GM12878 (cell line): Measurements from ENCODE around the gene PPP2R2D. TPM values are rescaled to one million over a fixed set of nuclear protein-coding genes. Genes with fewer than 3 reads are reported as not detected.

Source experiments
- ATAC-seq: fragments of 200-7000 bp; cut with Tn5 transposase; 3 replicates; pipeline ENCODE4 v1.9.1; 2020; ENCODE audit warnings: mild to moderate bottlenecking, moderate library complexity
- BruUV-seq: library from RNA; stranded (reverse); fragments of 400-500 nt; replicated peaks from 2 replicates; lab custom pipeline; 2021; lab: Mats Ljungman, UMichigan
- CTCF ChIA-PET: fragments of 300-600 bp; sonication (Branson Sonifier 250); formaldehyde crosslinking; extraction: SDS; loops from one replicate; lab custom pipeline; 2021; ENCODE audit warnings: inconsistent platforms; lab: Yijun Ruan, JAX
- POLR2A ChIA-PET: fragments of 350-600 bp; formaldehyde crosslinking; extraction: SDS; loops from one replicate; lab custom pipeline; 2021; ENCODE audit warnings: inconsistent platforms; lab: Charles Lee
- RAD21 ChIA-PET: fragments of 300-600 bp; sonication (Branson Sonifier 250); formaldehyde crosslinking; loops from one replicate; lab custom pipeline; 2023; ENCODE audit warnings: antibody characterized with exemption; ENCODE audit not compliant: unreplicated experiment; lab: Charles Lee
- SMC1A ChIA-PET: fragments of 300-600 bp; sonication (Branson Sonifier 250); formaldehyde crosslinking; loops from one replicate; lab custom pipeline; 2023; ENCODE audit not compliant: unreplicated experiment, uncharacterized antibody; lab: Charles Lee
- DNase-seq: peaks from one replicate; pipeline ENCODE4 v3.0.0-alpha.2; 2011; ENCODE audit warnings: low read depth, low spot score
- FAIRE-seq: peaks from 3 replicates; lab custom pipeline; 2011; peaks lifted over from hg19 to GRCh38; lab: Jason Lieb, UNC
- H2AFZ ChIP-seq: 2 replicates; pipeline ENCODE4 v1.6.0; 2011; ENCODE audit warnings: low read depth, low read length, control low read depth; ENCODE audit not compliant: control insufficient read depth
- H3K27ac ChIP-seq: 2 replicates; pipeline ENCODE4 v1.5.1; 2011; ENCODE audit warnings: control low read depth; ENCODE audit not compliant: control insufficient read depth, insufficient read depth
- H3K27me3 ChIP-seq, 2 experiments: replicated peaks in 1 of 2; 2 replicates each; pipeline versions ENCODE4 v1.6.0 to v1.6.1; 2011; ENCODE audit warnings: low read length in 1 of 2; ENCODE audit not compliant: control insufficient read depth in 2 of 2, insufficient read depth in 2 of 2
- H3K36me3 ChIP-seq, 2 experiments: 2 replicates each; pipeline ENCODE4 v1.5.1; 2011; ENCODE audit warnings: low read length in 1 of 2; ENCODE audit not compliant: control insufficient read depth in 2 of 2, insufficient read depth in 2 of 2
- H3K4me1 ChIP-seq: 2 replicates; pipeline ENCODE4 v1.6.1; 2011; ENCODE audit warnings: mild to moderate bottlenecking, low read length, moderate library complexity, mixed read lengths; ENCODE audit not compliant: control insufficient read depth, insufficient read depth
- H3K4me2 ChIP-seq: 2 replicates; pipeline ENCODE4 v1.6.0; 2011; ENCODE audit warnings: control low read depth; ENCODE audit not compliant: control insufficient read depth, insufficient read depth
- H3K4me3 ChIP-seq: fragments of 200-600 bp; sonication (generic); 2 replicates; pipeline ENCODE4 v1.5.1; 2016
- H3K79me2 ChIP-seq: 2 replicates; pipeline ENCODE4 v1.6.0; 2011; ENCODE audit warnings: low read length; ENCODE audit not compliant: control insufficient read depth, insufficient read depth
- H3K9ac ChIP-seq: 2 replicates; pipeline ENCODE4 v1.8.0; 2011; ENCODE audit warnings: low read length, control low read depth, mixed read lengths; ENCODE audit not compliant: control insufficient read depth, insufficient read depth
- H3K9me3 ChIP-seq: replicated peaks from 3 replicates; pipeline ENCODE4 v1.5.1; 2011; ENCODE audit warnings: mild to moderate bottlenecking, low read length; ENCODE audit not compliant: control insufficient read depth, insufficient read depth
- H4K20me1 ChIP-seq: 2 replicates; pipeline ENCODE4 v1.6.0; 2011; ENCODE audit not compliant: control insufficient read depth, insufficient read depth
- BACH1 ChIP-seq: fragments of 450-650 bp; IDR thresholded peaks from 2 replicates; pipeline ENCODE4 v1.6.1; 2017; ENCODE audit warnings: mild to moderate bottlenecking, borderline replicate concordance
- BCL11A ChIP-seq: IDR thresholded peaks from 2 replicates; pipeline ENCODE4 v1.6.1; 2011; ENCODE audit warnings: low read depth, low read length
- DPF2 ChIP-seq: fragments of 450-650 bp; IDR thresholded peaks from 2 replicates; pipeline ENCODE4 v1.6.1; 2017; ENCODE audit warnings: mild to moderate bottlenecking
- EGR1 ChIP-seq, 2 experiments: IDR thresholded peaks; 1 replicate in 1 of 2; 2 replicates in 1 of 2; pipeline ENCODE4 v1.6.1; 2011 to 2012; ENCODE audit warnings: low read depth in 2 of 2, low read length in 2 of 2, borderline replicate concordance in 1 of 2, mild to moderate bottlenecking in 1 of 2, moderate library complexity in 1 of 2
- HDGF ChIP-seq: fragments of 450-650 bp; IDR thresholded peaks from 2 replicates; pipeline ENCODE4 v1.6.1; 2016; ENCODE audit warnings: antibody characterized with exemption
- KDM1A ChIP-seq: fragments of 200-600 bp; sonication (generic); IDR thresholded peaks from 2 replicates; pipeline ENCODE4 v1.6.1; 2016; ENCODE audit warnings: borderline replicate concordance
- MTA3 ChIP-seq: IDR thresholded peaks from 2 replicates; pipeline ENCODE4 v1.6.1; 2012; ENCODE audit warnings: low read length, inconsistent platforms, borderline replicate concordance
- MYB ChIP-seq: fragments of 150-350 bp; IDR thresholded peaks from 2 replicates; pipeline ENCODE4 v1.6.1; 2014; ENCODE audit warnings: mild to moderate bottlenecking, low read depth, low read length, borderline replicate concordance
- PAX5 ChIP-seq: IDR thresholded peaks from 2 replicates; pipeline ENCODE4 v1.6.1; 2011; ENCODE audit warnings: low read depth, low read length, borderline replicate concordance
- SIN3A ChIP-seq: IDR thresholded peaks from 2 replicates; pipeline ENCODE4 v1.6.1; 2012; ENCODE audit warnings: low read depth, low read length, improper control_type of control experiment
- WGBS: methylation state at CpG from one replicate; pipeline ENCODE4 v1.1.6; 2016; ENCODE audit warnings: low lambda C conversion rate; ENCODE audit not compliant: insufficient replicate concordance, insufficient coverage; ENCODE audit errors: missing lambda C conversion rate; 5-methylcytosine and 5-hydroxymethylcytosine counted together
- in situ Hi-C: fragments of 300-500 bp; cut with MboI; formaldehyde crosslinking; loops from 9 replicates; pipeline ENCODE4 v1.14.3; 2018; ENCODE audit warnings: mixed read lengths
- intact Hi-C: fragments of 100-400 bp; cut with micrococcal nuclease; formaldehyde crosslinking; loops from one replicate; pipeline ENCODE4 v1.14.2; 2022; ENCODE audit not compliant: unreplicated experiment
- polyA plus RNA-seq, 11 experiments: library from polyadenylated mRNA; depleted of rRNA in 4 of 11; unstranded in 6 of 11; stranded (reverse) in 5 of 11; fragments of >200 nt; fragmentation: Nextera tagmentation in 4 of 11; fragmentation: Illumina TruSeq in 1 of 11; extraction: Ambion mirVana in 4 of 11; extraction: Trizol in 1 of 11; gene quantifications; 1 replicate in 1 of 11; 2 replicates in 10 of 11; pipeline versions ENCODE4 v1.2.1 to v1.2.3, GENCODE V29; 2011 to 2016; ENCODE audit warnings: inconsistent platforms in 2 of 11, missing spikeins in 2 of 11, low read depth in 1 of 11
- total RNA-seq, 4 experiments: library from RNA; depleted of rRNA in 3 of 4; stranded (reverse); fragments of >200 nt in 3 of 4; fragmentation: Illumina TruSeq in 1 of 4; extraction: Trizol in 1 of 4; gene quantifications; 2 replicates each; pipeline versions ENCODE4 v1.2.1 to v1.2.3, GENCODE V29; 2013 to 2021
- TF ChIP-seq, protein P1 (sequence below): fragments of 450-650 bp; IDR thresholded peaks from 2 replicates; pipeline ENCODE4 v1.6.1; 2016; ENCODE audit warnings: mild to moderate bottlenecking
- TF ChIP-seq, protein P2 (sequence below): IDR thresholded peaks from 2 replicates; pipeline ENCODE4 v1.6.1; 2012; ENCODE audit warnings: low read depth, low read length, improper control_type of control experiment

Gene PPP2R2D
- total and polyA plus RNA-seq, 10 of the 15 experiments (the other 5 are each of a cell fraction or from before 2014, with no cell fraction given), result 2.8 to 41.9 (median 21.8) TPM

DNA sequence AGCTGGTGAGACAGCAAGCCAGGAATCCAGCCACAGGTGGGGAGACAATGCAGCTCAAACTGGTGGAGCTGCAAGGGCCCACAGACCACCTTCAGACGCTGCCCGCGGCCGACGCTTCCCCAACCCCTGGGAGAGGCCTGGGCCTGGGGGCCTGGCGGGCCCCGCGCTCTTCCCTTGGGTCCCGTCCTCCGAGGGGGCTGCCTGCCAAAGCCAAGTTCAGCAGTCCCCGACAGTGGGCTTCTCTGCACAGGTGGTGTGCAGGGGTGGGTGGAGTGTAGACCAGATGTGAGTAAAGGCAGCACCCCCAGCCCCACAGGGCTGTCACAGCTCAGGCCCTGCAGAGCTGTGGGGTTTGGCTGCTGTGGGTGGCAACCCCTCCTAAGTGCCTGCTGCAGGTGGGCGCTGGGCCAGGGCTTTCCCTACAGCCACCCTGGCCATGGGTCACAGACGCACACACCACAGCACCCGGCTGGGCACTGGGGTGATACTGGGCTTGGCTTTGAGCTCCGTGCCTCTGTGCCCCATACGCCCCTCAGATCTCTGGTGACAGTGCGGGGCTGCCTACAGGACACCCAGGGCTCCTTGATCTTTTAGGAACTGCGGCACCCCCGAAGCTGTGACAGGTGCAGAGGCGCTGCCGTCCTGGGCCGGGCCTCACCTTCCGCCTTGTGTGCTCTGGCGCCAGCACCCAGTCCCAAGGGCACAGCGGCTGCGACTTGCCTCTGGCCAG is 60.4 kb downstream of the PPP2R2D start:
- intact Hi-C loops (no loop called here), in situ Hi-C loops (no loop called here)
- FAIRE-seq, result no peak
- no TSS peak for BruUV-seq
- no peak overlapping the region for H2AFZ ChIP-seq
- no peak for DNase-seq
- WGBS, result 98% methylated on average over 26 of the region's 26 CpGs
- POLR2A ChIA-PET, result no interaction called here
- no peak overlapping the region for H3K4me3 ChIP-seq
- no peaks in the 10 kb centered on the region for H3K9me3 ChIP-seq
- no peaks in the 10 kb centered on the region for H4K20me1 ChIP-seq
- RAD21 ChIA-PET, result no interaction called here
- CTCF ChIA-PET, result no interaction called here
- H3K36me3 ChIP-seq, result peaks cover 6 to 11% of the 10 kb centered on the region in 2 experiments; a peak in 3 of 4 replicates
- no peak for ATAC-seq
- no peak for TF ChIP-seq DPF2
- no peak for TF ChIP-seq SIN3A
- no peak for TF ChIP-seq KDM1A
- no peak for TF ChIP-seq PAX5
- H3K79me2 ChIP-seq, result no peaks in the 10 kb centered on the region
- H3K27me3 ChIP-seq, result no peaks in the 10 kb centered on the region
- no peak overlapping the region for H3K9ac ChIP-seq
- H3K27ac ChIP-seq, result no peak overlapping the region
- SMC1A ChIA-PET, result no interaction called here
- H3K4me1 ChIP-seq, result no peaks in the 10 kb centered on the region
- no peak overlapping the region for H3K4me2 ChIP-seq

DNA sequence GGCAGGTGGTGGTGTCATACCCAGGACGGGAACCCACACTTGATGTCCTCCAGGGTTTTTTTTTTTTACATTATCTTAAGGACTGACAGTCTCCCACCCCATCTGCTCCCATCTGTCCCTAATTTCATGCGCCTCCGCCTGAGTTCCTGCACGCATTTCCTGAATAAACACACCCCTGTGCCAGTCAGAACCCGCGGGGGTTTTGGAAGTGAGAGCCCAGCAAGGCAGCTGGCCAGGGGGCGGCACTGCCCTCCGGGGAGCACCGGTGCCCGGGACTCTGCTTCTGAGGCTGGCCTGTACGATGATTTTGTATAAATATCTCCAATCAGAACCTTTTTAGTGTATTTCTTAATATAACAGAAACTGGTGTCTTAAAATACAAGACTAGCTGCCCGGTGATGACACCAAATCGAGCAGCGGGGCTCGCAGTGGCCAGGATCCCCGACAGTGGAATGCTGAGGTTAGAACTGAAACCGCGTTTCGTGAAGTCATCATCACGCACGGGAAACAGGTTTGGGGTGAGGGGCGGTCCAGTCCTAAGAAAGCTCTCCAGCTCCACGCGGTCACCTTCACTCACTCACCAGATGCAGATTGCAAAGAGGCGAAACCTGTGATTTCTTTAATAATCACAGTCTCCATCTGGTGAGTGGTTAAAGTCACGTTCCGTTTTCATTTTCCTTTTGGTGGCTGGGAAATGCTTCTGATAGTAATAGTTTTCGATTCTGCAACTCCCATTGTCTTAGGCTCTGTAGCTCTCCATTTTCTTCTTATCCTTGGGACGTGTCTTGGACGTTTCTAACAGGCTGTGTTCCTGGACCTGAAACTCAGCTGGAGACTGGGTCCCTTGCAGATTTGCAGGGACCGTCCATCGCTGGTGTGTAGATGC is 61.2 kb downstream of the PPP2R2D start:
- no TSS peak for BruUV-seq
- FAIRE-seq (no peak), DNase-seq (no peak), ATAC-seq (no peak)
- Histone ChIP-seq H3K27me3 (no peaks in the 10 kb centered on the region), H3K9me3 (no peaks in the 10 kb centered on the region), H3K27ac (no peak overlapping the region), H3K4me2 (no peak overlapping the region), H4K20me1 (no peaks in the 10 kb centered on the region), H3K4me3 (no peak overlapping the region), H2AFZ (no peak overlapping the region), H3K4me1 (no peaks in the 10 kb centered on the region), H3K9ac (no peak overlapping the region), H3K79me2 (no peaks in the 10 kb centered on the region), H3K36me3 (peaks cover 5 to 15% of the 10 kb centered on the region in 2 experiments)
- ChIA-PET POLR2A (no interaction called here), RAD21 (no interaction called here), SMC1A (no interaction called here), CTCF (no interaction called here)
- in situ Hi-C loops (no loop called here), intact Hi-C loops (no loop called here)
- 98% methylated on average over 32 of the region's 32 CpGs for WGBS
- no peak for TF ChIP-seq BACH1
- no peak for TF ChIP-seq MYB
- TF ChIP-seq, protein P1, sequence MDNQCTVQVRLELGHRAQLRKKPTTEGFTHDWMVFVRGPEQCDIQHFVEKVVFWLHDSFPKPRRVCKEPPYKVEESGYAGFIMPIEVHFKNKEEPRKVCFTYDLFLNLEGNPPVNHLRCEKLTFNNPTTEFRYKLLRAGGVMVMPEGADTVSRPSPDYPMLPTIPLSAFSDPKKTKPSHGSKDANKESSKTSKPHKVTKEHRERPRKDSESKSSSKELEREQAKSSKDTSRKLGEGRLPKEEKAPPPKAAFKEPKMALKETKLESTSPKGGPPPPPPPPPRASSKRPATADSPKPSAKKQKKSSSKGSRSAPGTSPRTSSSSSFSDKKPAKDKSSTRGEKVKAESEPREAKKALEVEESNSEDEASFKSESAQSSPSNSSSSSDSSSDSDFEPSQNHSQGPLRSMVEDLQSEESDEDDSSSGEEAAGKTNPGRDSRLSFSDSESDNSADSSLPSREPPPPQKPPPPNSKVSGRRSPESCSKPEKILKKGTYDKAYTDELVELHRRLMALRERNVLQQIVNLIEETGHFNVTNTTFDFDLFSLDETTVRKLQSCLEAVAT, result no peak
- no peak for TF ChIP-seq HDGF
- TF ChIP-seq EGR1 (IDR thresholded peaks at IDR 0.05; ENCODE audit: borderline replicate concordance in 1 of 2, low read depth in 2 of 2, low read length in 2 of 2), result no peak
- no peak for TF ChIP-seq MTA3
- TF ChIP-seq BCL11A, result no peak
- TF ChIP-seq, protein P2, sequence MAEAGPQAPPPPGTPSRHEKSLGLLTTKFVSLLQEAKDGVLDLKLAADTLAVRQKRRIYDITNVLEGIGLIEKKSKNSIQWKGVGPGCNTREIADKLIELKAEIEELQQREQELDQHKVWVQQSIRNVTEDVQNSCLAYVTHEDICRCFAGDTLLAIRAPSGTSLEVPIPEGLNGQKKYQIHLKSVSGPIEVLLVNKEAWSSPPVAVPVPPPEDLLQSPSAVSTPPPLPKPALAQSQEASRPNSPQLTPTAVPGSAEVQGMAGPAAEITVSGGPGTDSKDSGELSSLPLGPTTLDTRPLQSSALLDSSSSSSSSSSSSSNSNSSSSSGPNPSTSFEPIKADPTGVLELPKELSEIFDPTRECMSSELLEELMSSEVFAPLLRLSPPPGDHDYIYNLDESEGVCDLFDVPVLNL, result no peak
